ENCODE results near the gene RHBDL2. TPM values are rescaled to one million over a fixed set of nuclear protein-coding genes. Genes with fewer than 3 reads are reported as not detected.
A peak's percentile ranks its signal among the peaks of the same experiment; 100 is the strongest.

RHBDL2 gene
- total and polyA plus RNA-seq, 9 of the 15 experiments (the other 6 are each of a cell fraction or from before 2014, with no cell fraction given) = not detected

- no peak for FAIRE-seq
- Histone ChIP-seq H2AFZ (ENCODE audit: low read depth, low read length) (peak overlapping the region; percentile 73), H3K4me1 (replicated peaks in 1 of 2; ENCODE audit: control insufficient read depth in 2 of 2, insufficient read depth in 2 of 2, low read length in 2 of 2) (peaks cover 22 to 25% of the 10 kb centered on the region in 2 experiments; a peak in 4 of 5 replicates), H3K36me3 (ENCODE audit: control insufficient read depth, insufficient read depth, low read length) (no peaks in the 10 kb centered on the region), H3K27me3 (ENCODE audit: control insufficient read depth in 2 of 2, insufficient read depth in 2 of 2, low read length in 2 of 2) (no peaks in the 10 kb centered on the region), H3K4me3 (no peak overlapping the region), H3K9ac (ENCODE audit: insufficient read depth in 1 of 2, low read depth in 2 of 2, low read length in 2 of 2) (no peak overlapping the region; a peak in 1 of 4 replicates), H3K4me2 (ENCODE audit: insufficient read depth, low read length) (peak overlapping the region; percentile 6; the same call in 1 of the 2 replicates), H3K79me2 (ENCODE audit: control insufficient read depth, insufficient read depth, low read length) (no peaks in the 10 kb centered on the region), H3K27ac (ENCODE audit: extremely low read depth, low read depth, low read length) (no peak overlapping the region), H3K9me3 (replicated peaks; ENCODE audit: control insufficient read depth, insufficient read depth, low read depth, low read length) (no peaks in the 10 kb centered on the region), H4K20me1 (replicated peaks; ENCODE audit: control insufficient read depth, insufficient read depth, low read length) (no peaks in the 10 kb centered on the region), H3K9me1 (ENCODE audit: control insufficient read depth, insufficient read depth, low read length) (no peaks in the 10 kb centered on the region)
- WGBS (ENCODE audit: insufficient coverage, low coverage, missing lambda C conversion rate) = 19% methylated on average over 5 of the region's 5 CpGs
- DNase-seq (ENCODE audit: extremely low read depth in 1 of 4, low spot score in 3 of 4) = no peak
- in situ Hi-C loops (cut with MboI) = no loop called here
- ChIA-PET POLR2A (interaction anchor here (0.7 to 1.1 kb wide), 3 partner anchors 14 to 20 kb away, joined by 3 to 4 read pairs (median 3); no protein-coding TSS in a partner anchor), CTCF (ENCODE audit: low intra/inter-chr PET ratio) (no interaction called here)
- no peak for ATAC-seq
- BruUV-seq (replicated peaks) = no TSS peak
- intact Hi-C loops (cut with micrococcal nuclease) = loop anchor here (2.0 kb wide), 2 partner anchors 50 to 174 kb away; no protein-coding TSS in a partner anchor
- no peak for TF ChIP-seq RBBP5 (IDR thresholded peaks at IDR 0.05; ENCODE audit: borderline replicate concordance, insufficient read depth, low read length, poor library complexity, severe bottlenecking)
- TF ChIP-seq ZBTB2 (IDR thresholded peaks at IDR 0.05) = no peak
- TF ChIP-seq HDGF (IDR thresholded peaks at IDR 0.05) = no peak
- no peak for TF ChIP-seq SMARCE1 (IDR thresholded peaks at IDR 0.05)
- no peak for TF ChIP-seq ZNF561 (CRISPR knock-in tag; conservative IDR thresholded peaks at IDR 0.05)
- TF ChIP-seq NEUROD1 (IDR thresholded peaks at IDR 0.05; ENCODE audit: borderline replicate concordance, low read depth, low read length, partially characterized antibody) = no peak
- no peak for TF ChIP-seq TRIM25 (IDR thresholded peaks at IDR 0.05; ENCODE audit: borderline replicate concordance)
Observed at GRCh38 chr1:38918568-38918967, 23.1 kb downstream of the RHBDL2 start.

Data from K562 (cell line).